Mesothelial cell of epicardium (in vitro differentiated cells): Measurements from ENCODE around the gene RNF220. TPM values are rescaled to one million over a fixed set of nuclear protein-coding genes. Genes with fewer than 3 reads are reported as not detected.

ENCODE experiments used
- DNase-seq, 2 experiments: peaks; one replicate each; pipeline ENCODE4 v3.0.0; 2021; ENCODE audit warnings: low spot score in 2 of 2; ENCODE audit not compliant: unreplicated experiment in 2 of 2
- H3K27ac Mint-ChIP-seq: 2 replicates; pipeline ENCODE4 v1.8.0; 2021; ENCODE audit warnings: mixed read lengths
- H3K27me3 Mint-ChIP-seq: 2 replicates; pipeline ENCODE4 v1.8.0; 2021; ENCODE audit warnings: low read depth, mixed read lengths
- H3K36me3 Mint-ChIP-seq: 2 replicates; pipeline ENCODE4 v1.8.0; 2021; ENCODE audit warnings: mixed read lengths
- H3K4me1 Mint-ChIP-seq: 2 replicates; pipeline ENCODE4 v1.8.0; 2021; ENCODE audit warnings: mixed read lengths
- H3K4me3 Mint-ChIP-seq: 2 replicates; pipeline ENCODE4 v1.8.0; 2021; ENCODE audit warnings: mild to moderate bottlenecking, moderate library complexity, mixed read lengths
- H3K9me3 Mint-ChIP-seq: 2 replicates; pipeline ENCODE4 v1.8.0; 2021; ENCODE audit warnings: mixed read lengths
- total RNA-seq: library from RNA; stranded (reverse); gene quantifications from 3 replicates; pipeline ENCODE4 v1.2.1, GENCODE V29; 2021
- TF ChIP-seq, protein P1 (sequence below): fragments of 200-600 bp; sonication (generic); IDR thresholded peaks from one replicate; pipeline ENCODE4 v1.5.0; 2021; ENCODE audit warnings: antibody characterized with exemption; ENCODE audit not compliant: unreplicated experiment

Gene RNF220
- total RNA-seq, 1 donor from 2014 or later, result 84.2 TPM

DNA sequence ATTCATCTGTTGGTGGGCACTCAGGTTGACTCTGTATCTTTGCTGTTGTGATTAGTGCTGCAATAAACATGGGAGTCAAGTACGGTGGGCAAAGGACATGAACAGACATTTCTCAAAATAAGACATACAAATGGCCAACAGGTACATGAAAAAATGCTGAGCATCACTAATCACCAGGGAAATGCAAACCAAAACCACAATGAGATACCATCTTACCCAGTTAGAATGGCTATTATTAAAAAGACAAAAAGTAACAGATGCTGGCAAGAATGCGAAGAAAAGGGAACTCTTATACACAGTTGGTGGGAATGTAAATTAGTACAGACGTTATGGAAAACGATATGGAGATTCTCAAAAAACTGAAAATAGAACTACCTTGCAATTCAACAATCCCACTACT lies 170.3 kb downstream of the RNF220 start:
- Mint-ChIP-seq H3K9me3 (no peaks in the 10 kb centered on the region), H3K27me3 (peaks cover 43% of the 10 kb centered on the region), H3K4me1 (no peaks in the 10 kb centered on the region), H3K27ac (no peak overlapping the region), H3K36me3 (no peaks in the 10 kb centered on the region), H3K4me3 (no peak overlapping the region)
- DNase-seq, result no peak
- TF ChIP-seq, protein P1, sequence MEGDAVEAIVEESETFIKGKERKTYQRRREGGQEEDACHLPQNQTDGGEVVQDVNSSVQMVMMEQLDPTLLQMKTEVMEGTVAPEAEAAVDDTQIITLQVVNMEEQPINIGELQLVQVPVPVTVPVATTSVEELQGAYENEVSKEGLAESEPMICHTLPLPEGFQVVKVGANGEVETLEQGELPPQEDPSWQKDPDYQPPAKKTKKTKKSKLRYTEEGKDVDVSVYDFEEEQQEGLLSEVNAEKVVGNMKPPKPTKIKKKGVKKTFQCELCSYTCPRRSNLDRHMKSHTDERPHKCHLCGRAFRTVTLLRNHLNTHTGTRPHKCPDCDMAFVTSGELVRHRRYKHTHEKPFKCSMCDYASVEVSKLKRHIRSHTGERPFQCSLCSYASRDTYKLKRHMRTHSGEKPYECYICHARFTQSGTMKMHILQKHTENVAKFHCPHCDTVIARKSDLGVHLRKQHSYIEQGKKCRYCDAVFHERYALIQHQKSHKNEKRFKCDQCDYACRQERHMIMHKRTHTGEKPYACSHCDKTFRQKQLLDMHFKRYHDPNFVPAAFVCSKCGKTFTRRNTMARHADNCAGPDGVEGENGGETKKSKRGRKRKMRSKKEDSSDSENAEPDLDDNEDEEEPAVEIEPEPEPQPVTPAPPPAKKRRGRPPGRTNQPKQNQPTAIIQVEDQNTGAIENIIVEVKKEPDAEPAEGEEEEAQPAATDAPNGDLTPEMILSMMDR, result no peak

DNA sequence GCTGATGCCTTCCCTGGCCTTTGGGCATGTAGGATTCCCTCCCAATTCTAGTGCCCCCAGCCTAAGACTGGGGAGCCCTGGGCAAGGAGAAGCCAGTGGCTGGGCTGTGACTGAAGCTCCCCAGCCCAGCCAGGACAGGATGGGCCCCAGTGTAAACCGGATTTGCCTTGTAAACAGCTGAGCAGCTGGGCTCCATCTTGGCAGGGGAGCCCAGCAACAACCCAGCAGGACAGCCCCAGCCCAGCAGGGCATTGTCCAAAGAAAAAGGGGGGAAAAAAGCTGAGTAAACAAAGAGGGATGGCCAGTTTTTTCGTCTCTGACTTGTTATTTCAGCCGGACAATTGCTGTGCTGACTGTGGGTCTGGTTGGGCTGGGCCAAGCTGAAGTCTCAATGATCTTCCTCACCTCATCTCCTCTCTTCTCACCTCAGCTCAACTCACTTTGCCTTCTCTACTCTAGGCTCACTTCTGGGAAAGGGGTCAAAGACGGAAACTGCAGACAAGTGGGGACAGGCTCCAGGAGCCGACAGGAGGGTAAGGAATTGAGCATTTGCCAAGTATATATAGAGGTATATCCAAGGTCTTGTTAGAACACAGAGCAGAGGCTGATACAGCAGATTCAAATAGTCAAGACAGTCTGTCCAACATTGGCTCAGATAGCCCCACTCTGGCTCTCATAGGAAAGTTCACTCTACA lies 171.5 kb downstream of the RNF220 start:
- Mint-ChIP-seq H3K4me1 (no peaks in the 10 kb centered on the region), H3K36me3 (no peaks in the 10 kb centered on the region), H3K9me3 (no peaks in the 10 kb centered on the region), H3K27me3 (peaks cover 50% of the 10 kb centered on the region), H3K27ac (no peak overlapping the region), H3K4me3 (no peak overlapping the region)
- TF ChIP-seq, protein P1, result no peak
- DNase-seq, result no peak

GRCh38 chr1:44581205-44581604 lies 176.2 kb downstream of the RNF220 start:
- DNase-seq, result no peak
- H3K27me3 Mint-ChIP-seq, result peaks cover 57% of the 10 kb centered on the region
- no peaks in the 10 kb centered on the region for H3K9me3 Mint-ChIP-seq
- no peak overlapping the region for H3K4me3 Mint-ChIP-seq
- no peaks in the 10 kb centered on the region for H3K4me1 Mint-ChIP-seq
- no peaks in the 10 kb centered on the region for H3K36me3 Mint-ChIP-seq
- H3K27ac Mint-ChIP-seq, result no peak overlapping the region
- TF ChIP-seq, protein P1, result no peak

GRCh38 chr1:44584167-44584566 lies 179.1 kb downstream of the RNF220 start:
- no peak for DNase-seq
- Mint-ChIP-seq H3K27ac (no peak overlapping the region), H3K4me3 (no peak overlapping the region), H3K4me1 (no peaks in the 10 kb centered on the region), H3K27me3 (peaks cover 50% of the 10 kb centered on the region), H3K36me3 (no peaks in the 10 kb centered on the region), H3K9me3 (no peaks in the 10 kb centered on the region)
- TF ChIP-seq, protein P1, result no peak

- TF ChIP-seq, protein P1, result no peak
- Mint-ChIP-seq H3K4me1 (no peaks in the 10 kb centered on the region), H3K36me3 (no peaks in the 10 kb centered on the region), H3K4me3 (no peak overlapping the region), H3K27ac (no peak overlapping the region), H3K9me3 (no peaks in the 10 kb centered on the region), H3K27me3 (peaks cover 45% of the 10 kb centered on the region)
- no peak for DNase-seq
These were observed 180.4 kb downstream of the RNF220 start for GRCh38 chr1:44585315-44585920.
